Measurements from ENCODE around the gene SRBD1. TPM values are rescaled to one million over a fixed set of nuclear protein-coding genes. Genes with fewer than 3 reads are reported as not detected.

Gene SRBD1
- polyA plus RNA-seq, 2 of the 4 experiments (the other 2 are of a cell fraction), result 11.0 to 13.7 TPM

DNA sequence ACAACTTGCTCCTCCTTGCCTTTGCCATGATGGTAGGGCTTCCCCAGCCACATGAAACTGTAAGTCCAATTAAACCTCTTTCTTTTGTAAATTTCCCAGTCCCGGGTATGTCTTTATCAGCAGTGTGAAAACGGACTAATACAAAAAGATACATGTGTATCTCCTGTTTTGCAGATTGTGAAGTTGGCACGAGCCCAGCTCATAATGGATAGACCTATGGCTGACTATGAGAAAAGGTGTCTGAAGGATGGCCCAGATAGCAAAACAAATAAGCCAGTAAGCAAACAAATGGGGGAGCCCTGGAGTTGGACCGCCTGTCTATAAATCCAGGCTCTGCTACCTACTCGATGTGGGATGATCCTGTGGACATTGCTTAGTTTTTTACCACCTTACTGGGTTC lies 24.9 kb upstream of the SRBD1 start:
- Histone ChIP-seq H3K4me2 (no peak overlapping the region), H3K27ac (no peak overlapping the region), H3K4me1 (no peaks in the 10 kb centered on the region), H3K4me3 (no peak overlapping the region), H3K9me3 (no peaks in the 10 kb centered on the region)
- ATAC-seq (no peak), FAIRE-seq (no peak), DNase-seq (ENCODE audit: low read depth in 1 of 2, low spot score in 1 of 2) (no peak)
- TF ChIP-seq NPAS2 (CRISPR knock-in tag; IDR thresholded peaks at IDR 0.05; ENCODE audit: borderline replicate concordance), result no peak
- no peak for TF ChIP-seq EP300 (IDR thresholded peaks at IDR 0.05)
- TF ChIP-seq, protein P1, sequence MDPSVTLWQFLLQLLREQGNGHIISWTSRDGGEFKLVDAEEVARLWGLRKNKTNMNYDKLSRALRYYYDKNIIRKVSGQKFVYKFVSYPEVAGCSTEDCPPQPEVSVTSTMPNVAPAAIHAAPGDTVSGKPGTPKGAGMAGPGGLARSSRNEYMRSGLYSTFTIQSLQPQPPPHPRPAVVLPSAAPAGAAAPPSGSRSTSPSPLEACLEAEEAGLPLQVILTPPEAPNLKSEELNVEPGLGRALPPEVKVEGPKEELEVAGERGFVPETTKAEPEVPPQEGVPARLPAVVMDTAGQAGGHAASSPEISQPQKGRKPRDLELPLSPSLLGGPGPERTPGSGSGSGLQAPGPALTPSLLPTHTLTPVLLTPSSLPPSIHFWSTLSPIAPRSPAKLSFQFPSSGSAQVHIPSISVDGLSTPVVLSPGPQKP (IDR thresholded peaks at IDR 0.05; ENCODE audit: low read depth, low read length), result no peak
- no peak for TF ChIP-seq HOXA7 (CRISPR knock-in tag; IDR thresholded peaks at IDR 0.05)
- TF ChIP-seq EHF (CRISPR knock-in tag; IDR thresholded peaks at IDR 0.05), result no peak
- TF ChIP-seq ZSCAN20 (CRISPR knock-in tag; IDR thresholded peaks at IDR 0.05), result no peak
- no peak for TF ChIP-seq RARB (CRISPR knock-in tag; IDR thresholded peaks at IDR 0.05)
- TF ChIP-seq PHF8 (IDR thresholded peaks at IDR 0.05; ENCODE audit: borderline replicate concordance, low read depth), result no peak
- no peak for TF ChIP-seq CHD4 (IDR thresholded peaks at IDR 0.05; ENCODE audit: borderline replicate concordance)
- POLR2A ChIA-PET, result no interaction called here
- CTCF ChIA-PET, result no interaction called here
- WGBS (ENCODE audit: missing lambda C conversion rate), result 65% methylated on average over 5 of the region's 5 CpGs

GRCh38 chr2:45634223-45634622 lies 23.2 kb upstream of the SRBD1 start:
- H3K27ac ChIP-seq, result no peak overlapping the region
- no peak for TF ChIP-seq NPAS2 (CRISPR knock-in tag; IDR thresholded peaks at IDR 0.05; ENCODE audit: borderline replicate concordance)
- no peak for TF ChIP-seq FOXS1 (CRISPR knock-in tag; IDR thresholded peaks at IDR 0.05)
- TF ChIP-seq EP300 (IDR thresholded peaks at IDR 0.05), result no peak
- no peak for TF ChIP-seq RNF2 (IDR thresholded peaks at IDR 0.05; ENCODE audit: borderline replicate concordance, low read depth)
- TF ChIP-seq SREBF2 (IDR thresholded peaks at IDR 0.05), result no peak
- no peak for TF ChIP-seq RFX5 (IDR thresholded peaks at IDR 0.05)
- TF ChIP-seq MAZ (IDR thresholded peaks at IDR 0.05; ENCODE audit: borderline replicate concordance, low read depth, low read length), result no peak
- TF ChIP-seq, protein P2, sequence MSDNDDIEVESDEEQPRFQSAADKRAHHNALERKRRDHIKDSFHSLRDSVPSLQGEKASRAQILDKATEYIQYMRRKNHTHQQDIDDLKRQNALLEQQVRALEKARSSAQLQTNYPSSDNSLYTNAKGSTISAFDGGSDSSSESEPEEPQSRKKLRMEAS (IDR thresholded peaks at IDR 0.05), result no peak
- TF ChIP-seq HOXA7 (CRISPR knock-in tag; IDR thresholded peaks at IDR 0.05), result no peak
- TF ChIP-seq HEYL (CRISPR knock-in tag; IDR thresholded peaks at IDR 0.05), result no peak
- TF ChIP-seq, protein P3, sequence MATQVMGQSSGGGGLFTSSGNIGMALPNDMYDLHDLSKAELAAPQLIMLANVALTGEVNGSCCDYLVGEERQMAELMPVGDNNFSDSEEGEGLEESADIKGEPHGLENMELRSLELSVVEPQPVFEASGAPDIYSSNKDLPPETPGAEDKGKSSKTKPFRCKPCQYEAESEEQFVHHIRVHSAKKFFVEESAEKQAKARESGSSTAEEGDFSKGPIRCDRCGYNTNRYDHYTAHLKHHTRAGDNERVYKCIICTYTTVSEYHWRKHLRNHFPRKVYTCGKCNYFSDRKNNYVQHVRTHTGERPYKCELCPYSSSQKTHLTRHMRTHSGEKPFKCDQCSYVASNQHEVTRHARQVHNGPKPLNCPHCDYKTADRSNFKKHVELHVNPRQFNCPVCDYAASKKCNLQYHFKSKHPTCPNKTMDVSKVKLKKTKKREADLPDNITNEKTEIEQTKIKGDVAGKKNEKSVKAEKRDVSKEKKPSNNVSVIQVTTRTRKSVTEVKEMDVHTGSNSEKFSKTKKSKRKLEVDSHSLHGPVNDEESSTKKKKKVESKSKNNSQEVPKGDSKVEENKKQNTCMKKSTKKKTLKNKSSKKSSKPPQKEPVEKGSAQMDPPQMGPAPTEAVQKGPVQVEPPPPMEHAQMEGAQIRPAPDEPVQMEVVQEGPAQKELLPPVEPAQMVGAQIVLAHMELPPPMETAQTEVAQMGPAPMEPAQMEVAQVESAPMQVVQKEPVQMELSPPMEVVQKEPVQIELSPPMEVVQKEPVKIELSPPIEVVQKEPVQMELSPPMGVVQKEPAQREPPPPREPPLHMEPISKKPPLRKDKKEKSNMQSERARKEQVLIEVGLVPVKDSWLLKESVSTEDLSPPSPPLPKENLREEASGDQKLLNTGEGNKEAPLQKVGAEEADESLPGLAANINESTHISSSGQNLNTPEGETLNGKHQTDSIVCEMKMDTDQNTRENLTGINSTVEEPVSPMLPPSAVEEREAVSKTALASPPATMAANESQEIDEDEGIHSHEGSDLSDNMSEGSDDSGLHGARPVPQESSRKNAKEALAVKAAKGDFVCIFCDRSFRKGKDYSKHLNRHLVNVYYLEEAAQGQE (IDR thresholded peaks at IDR 0.05), result no peak
- no peak for TF ChIP-seq CHD2 (IDR thresholded peaks at IDR 0.05; ENCODE audit: low read length, partially characterized antibody)
- TF ChIP-seq, protein P4, sequence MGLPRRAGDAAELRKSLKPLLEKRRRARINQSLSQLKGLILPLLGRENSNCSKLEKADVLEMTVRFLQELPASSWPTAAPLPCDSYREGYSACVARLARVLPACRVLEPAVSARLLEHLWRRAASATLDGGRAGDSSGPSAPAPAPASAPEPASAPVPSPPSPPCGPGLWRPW (IDR thresholded peaks at IDR 0.05), result no peak
- no peak for TF ChIP-seq MAFK (IDR thresholded peaks at IDR 0.05; ENCODE audit: partially characterized antibody)
- no peak for TF ChIP-seq CBX8 (IDR thresholded peaks at IDR 0.05)
- no peaks in the 10 kb centered on the region for H3K4me1 ChIP-seq
- H3K4me3 ChIP-seq, result no peak overlapping the region
- FAIRE-seq (no peak), ATAC-seq (no peak), DNase-seq (ENCODE audit: low read depth in 1 of 2, low spot score in 1 of 2) (no peak)
- no peaks in the 10 kb centered on the region for H3K9me3 ChIP-seq
- ChIA-PET POLR2A (no interaction called here), CTCF (interaction anchor here (0.7 to 1.3 kb wide), 3 partner anchors 9 to 10 kb away, joined by 3 to 7 read pairs (median 5); no protein-coding TSS in a partner anchor)
- WGBS (ENCODE audit: missing lambda C conversion rate), result 80% methylated on average over 5 of the region's 5 CpGs
- no peak overlapping the region for H3K4me2 ChIP-seq
